Gastrocnemius medialis (tissue), 4 donors: ENCODE results near the gene TEX38.

Source experiments
- CTCF ChIP-seq, 5 experiments: fragments of 450-650 bp in 3 of 5; fragments of 200-600 bp in 2 of 5; sonication (generic) in 2 of 5; IDR thresholded peaks in 4 of 5; conservative IDR thresholded peaks in 1 of 5; 1 replicate in 4 of 5; 2 replicates in 1 of 5; pipeline ENCODE4 v1.5.1; 2016 to 2019; ENCODE audit warnings: antibody characterized with exemption in 5 of 5, mild to moderate bottlenecking in 3 of 5, moderate library complexity in 3 of 5
- POLR2A ChIP-seq, 2 donors: fragments of 450-650 bp; IDR thresholded peaks; one replicate each; pipeline ENCODE4 v1.6.1; 2017; ENCODE audit warnings: antibody characterized with exemption in 2 of 2, mild to moderate bottlenecking in 2 of 2, moderate library complexity in 2 of 2

- TF ChIP-seq POLR2A (IDR thresholded peaks at IDR 0.05) (no peak), CTCF (IDR thresholded peaks at IDR 0.05 in 4 of 5, conservative IDR thresholded peaks at IDR 0.05 in 1 of 5) (no peak)
Observed at GRCh38 chr1:46656643-46657042, 15.0 kb upstream of the TEX38 start.
